SU-DHL-6 (cell line): ENCODE measurements around the gene TLN1.

Experiments used
- H2AFZ ChIP-seq: fragments of 200-600 bp; sonication (generic); 2 replicates; pipeline ENCODE4 v1.6.1; 2014; ENCODE audit warnings: low read depth, mild to moderate bottlenecking, moderate library complexity, mixed read lengths, antibody characterized with exemption, low read length; ENCODE audit not compliant: severe bottlenecking
- H3F3A ChIP-seq: fragments of 200-600 bp; shearing (Covaris generic); 2 replicates; pipeline ENCODE4 v1.6.0; 2016; ENCODE audit warnings: antibody characterized with exemption, mild to moderate bottlenecking; ENCODE audit not compliant: insufficient read depth
- H3K27ac ChIP-seq: fragments of 200-600 bp; sonication (generic); 2 replicates; pipeline ENCODE4 v1.5.1; 2016; ENCODE audit warnings: low read depth, mild to moderate bottlenecking, low read length, moderate library complexity, mixed read lengths
- H3K27me3 ChIP-seq: fragments of 200-600 bp; sonication (generic), shearing (Covaris generic); 2 replicates; pipeline ENCODE4 v1.6.0; 2014; ENCODE audit warnings: mild to moderate bottlenecking, low read length
- H3K36me3 ChIP-seq: fragments of 200-600 bp; sonication (generic); 2 replicates; pipeline ENCODE4 v1.6.1; 2014; ENCODE audit warnings: mild to moderate bottlenecking, low read length, mixed read lengths
- H3K4me2 ChIP-seq: fragments of 300-600, 200-600 bp; shearing (Covaris generic), sonication (generic); 2 replicates; pipeline ENCODE4 v1.6.0; 2014; ENCODE audit warnings: low read length, low read depth, mild to moderate bottlenecking; ENCODE audit not compliant: poor library complexity, severe bottlenecking
- H3K4me3 ChIP-seq: fragments of 200-600 bp; sonication (generic); 2 replicates; pipeline ENCODE4 v1.5.1; 2014; ENCODE audit warnings: antibody characterized with exemption, low read length, mild to moderate bottlenecking, mixed read lengths; ENCODE audit not compliant: insufficient read depth, poor library complexity, severe bottlenecking
- H3K79me2 ChIP-seq: fragments of 200-600 bp; sonication (generic); 2 replicates; pipeline ENCODE4 v1.6.1; 2014; ENCODE audit warnings: mild to moderate bottlenecking, low read length, moderate library complexity; ENCODE audit not compliant: insufficient read depth
- H3K9ac ChIP-seq: fragments of 200-600 bp; sonication (generic); 2 replicates; pipeline ENCODE4 v1.7.0; 2014; ENCODE audit warnings: mild to moderate bottlenecking, low read length
- H3K9me2 ChIP-seq: fragments of 200-600 bp; sonication (generic); replicated peaks from 2 replicates; pipeline ENCODE4 v1.6.1; 2014; ENCODE audit warnings: low read length; ENCODE audit not compliant: insufficient read depth
- H3K9me3 ChIP-seq: fragments of 200-600 bp; sonication (generic); 2 replicates; pipeline ENCODE4 v1.6.1; 2014; ENCODE audit warnings: low read length, mixed read lengths; ENCODE audit not compliant: insufficient read depth
- H4K20me1 ChIP-seq: fragments of 200-600 bp; sonication (generic); 2 replicates; pipeline ENCODE4 v1.6.1; 2014; ENCODE audit warnings: low read depth, mild to moderate bottlenecking, antibody characterized with exemption, low read length, moderate library complexity, mixed read lengths
- EZH2phosphoT487 ChIP-seq: fragments of 200-600 bp; sonication (generic), shearing (Covaris generic); conservative IDR thresholded peaks from 2 replicates; pipeline ENCODE4 v1.6.1; 2018; ENCODE audit warnings: mild to moderate bottlenecking, antibody characterized with exemption, low read length, moderate library complexity, mixed read lengths
- TF ChIP-seq, protein P1 (sequence below): fragments of 200-600 bp; sonication (generic); IDR thresholded peaks from one replicate; pipeline ENCODE4 v1.5.1; 2017; ENCODE audit warnings: antibody characterized with exemption, mild to moderate bottlenecking, low read length, moderate library complexity; ENCODE audit not compliant: insufficient read depth, poor library complexity, severe bottlenecking

Gene TLN1

DNA sequence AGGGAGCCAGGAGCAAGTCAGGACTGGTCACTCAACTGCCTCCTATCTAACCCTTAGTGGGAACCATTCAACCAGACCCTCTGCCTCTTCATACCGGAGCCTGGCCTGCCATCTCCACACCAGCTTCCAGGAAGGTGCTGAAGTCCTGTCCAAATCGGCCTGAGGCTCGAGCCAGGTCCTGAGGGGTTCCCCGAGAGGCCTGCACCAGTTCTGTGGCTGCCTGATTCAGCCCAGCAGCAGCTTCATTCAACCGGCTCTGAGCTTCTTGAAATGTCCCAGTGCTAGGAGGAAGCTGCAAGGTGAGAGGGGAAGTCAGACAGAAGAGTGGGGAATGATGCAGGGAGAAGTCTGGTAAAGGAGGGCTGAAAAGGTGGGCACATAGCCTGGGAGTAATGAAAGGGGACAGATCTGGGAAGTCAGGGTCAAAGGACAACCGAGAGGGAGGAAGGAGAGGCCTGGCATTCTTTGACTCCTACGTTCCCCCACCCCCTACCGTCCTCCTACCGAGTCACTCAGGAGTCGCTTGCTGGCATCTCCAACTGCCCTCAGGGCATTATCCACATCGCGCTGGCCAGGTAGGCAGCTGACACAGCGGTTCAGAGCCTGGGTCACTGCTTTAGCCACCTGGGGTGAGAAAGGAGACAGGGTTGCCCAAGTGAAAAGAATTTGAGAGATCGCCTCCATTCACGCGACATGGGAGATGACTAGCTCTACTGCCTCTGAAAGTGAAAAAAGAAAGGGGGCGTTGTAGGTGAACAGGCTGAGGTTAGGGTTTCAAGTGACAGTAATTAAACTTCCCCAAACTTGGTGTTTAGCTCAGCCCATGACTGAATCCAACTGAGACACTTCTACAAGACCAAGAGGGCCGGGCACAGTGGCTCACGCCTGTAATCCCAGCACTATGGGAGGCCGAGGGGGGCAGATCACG, 20.2 kb downstream of the TLN1 start:
- no peaks in the 10 kb centered on the region for H3K79me2 ChIP-seq
- H3K9me3 ChIP-seq: no peaks in the 10 kb centered on the region
- no peak overlapping the region for H3K4me2 ChIP-seq
- no peaks in the 10 kb centered on the region for H4K20me1 ChIP-seq
- H3K4me3 ChIP-seq: no peak overlapping the region
- H3K27me3 ChIP-seq: no peaks in the 10 kb centered on the region
- peaks cover 19% of the 10 kb centered on the region; the same call in 1 of the 2 replicates for H3K36me3 ChIP-seq
- H3K9ac ChIP-seq: no peak overlapping the region
- H2AFZ ChIP-seq: no peak overlapping the region
- no peaks in the 10 kb centered on the region for H3F3A ChIP-seq
- no peaks in the 10 kb centered on the region for H3K9me2 ChIP-seq
- no peak for TF ChIP-seq EZH2phosphoT487
- TF ChIP-seq, protein P1, sequence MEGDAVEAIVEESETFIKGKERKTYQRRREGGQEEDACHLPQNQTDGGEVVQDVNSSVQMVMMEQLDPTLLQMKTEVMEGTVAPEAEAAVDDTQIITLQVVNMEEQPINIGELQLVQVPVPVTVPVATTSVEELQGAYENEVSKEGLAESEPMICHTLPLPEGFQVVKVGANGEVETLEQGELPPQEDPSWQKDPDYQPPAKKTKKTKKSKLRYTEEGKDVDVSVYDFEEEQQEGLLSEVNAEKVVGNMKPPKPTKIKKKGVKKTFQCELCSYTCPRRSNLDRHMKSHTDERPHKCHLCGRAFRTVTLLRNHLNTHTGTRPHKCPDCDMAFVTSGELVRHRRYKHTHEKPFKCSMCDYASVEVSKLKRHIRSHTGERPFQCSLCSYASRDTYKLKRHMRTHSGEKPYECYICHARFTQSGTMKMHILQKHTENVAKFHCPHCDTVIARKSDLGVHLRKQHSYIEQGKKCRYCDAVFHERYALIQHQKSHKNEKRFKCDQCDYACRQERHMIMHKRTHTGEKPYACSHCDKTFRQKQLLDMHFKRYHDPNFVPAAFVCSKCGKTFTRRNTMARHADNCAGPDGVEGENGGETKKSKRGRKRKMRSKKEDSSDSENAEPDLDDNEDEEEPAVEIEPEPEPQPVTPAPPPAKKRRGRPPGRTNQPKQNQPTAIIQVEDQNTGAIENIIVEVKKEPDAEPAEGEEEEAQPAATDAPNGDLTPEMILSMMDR: no peak
- H3K27ac ChIP-seq: no peak overlapping the region

DNA sequence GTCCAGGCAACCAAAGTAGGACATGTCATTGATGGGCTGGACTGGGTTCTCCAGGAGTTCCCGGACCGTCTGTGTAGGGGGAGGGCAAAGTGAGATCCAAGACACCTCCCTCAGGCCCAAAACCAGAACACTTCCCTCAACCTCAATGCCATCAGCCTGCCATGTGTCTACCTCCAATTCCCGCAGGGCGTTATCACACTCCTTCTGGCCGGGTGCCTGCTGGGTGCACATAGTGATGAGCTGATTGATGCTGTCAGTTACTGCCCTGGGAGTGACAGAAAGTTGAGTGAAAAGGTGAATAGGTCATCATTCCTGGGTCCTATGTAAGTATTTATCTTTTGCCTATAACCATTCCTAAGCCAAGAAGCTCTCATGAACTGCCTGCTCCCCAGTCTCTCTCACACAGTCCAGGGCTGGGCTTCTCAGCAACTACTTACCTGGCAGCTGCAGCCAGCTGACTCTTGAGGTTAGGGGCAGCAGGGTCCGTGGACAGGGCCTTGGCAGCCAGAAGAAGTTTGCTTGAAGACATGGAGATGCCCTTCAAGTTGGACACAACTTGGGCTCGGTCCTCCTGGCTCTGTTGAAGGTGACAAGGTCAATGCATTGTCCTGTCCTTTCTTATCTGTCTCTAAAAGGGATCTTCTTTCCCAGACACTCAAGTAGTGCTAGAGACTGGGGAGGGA, 21.0 kb downstream of the TLN1 start:
- Histone ChIP-seq H4K20me1 (no peaks in the 10 kb centered on the region), H3K36me3 (peaks cover 19% of the 10 kb centered on the region; the same call in 1 of the 2 replicates), H3K27ac (no peak overlapping the region), H3K9me2 (no peaks in the 10 kb centered on the region), H3K27me3 (no peaks in the 10 kb centered on the region), H3K9me3 (no peaks in the 10 kb centered on the region), H3K9ac (no peak overlapping the region), H3K79me2 (no peaks in the 10 kb centered on the region), H3K4me3 (no peak overlapping the region), H3K4me2 (no peak overlapping the region), H3F3A (no peaks in the 10 kb centered on the region), H2AFZ (no peak overlapping the region)
- TF ChIP-seq, protein P1: no peak
- TF ChIP-seq EZH2phosphoT487: no peak

DNA sequence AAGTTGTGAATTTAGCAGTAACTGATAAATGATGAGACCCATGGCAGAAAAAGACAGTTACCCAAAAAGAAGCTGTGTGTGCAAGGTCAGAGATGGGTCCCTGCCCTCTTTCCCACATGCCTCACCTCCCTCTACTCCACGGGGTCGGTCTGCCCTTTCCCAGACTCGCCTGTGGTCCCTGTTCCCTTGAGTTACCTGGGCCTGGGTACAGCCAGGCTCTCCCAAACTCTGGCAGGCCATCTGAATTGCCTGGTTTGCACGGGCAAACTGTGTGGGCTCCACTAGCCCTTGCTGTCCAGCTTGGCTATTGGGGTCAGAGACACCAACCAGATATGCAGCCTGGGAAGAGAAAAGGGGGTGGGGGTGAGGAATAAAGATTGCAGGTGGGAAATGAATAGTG, 23.8 kb downstream of the TLN1 start:
- Histone ChIP-seq H3K79me2 (no peaks in the 10 kb centered on the region), H3K27ac (no peak overlapping the region), H3K36me3 (0 out of 2 replicates have a peak, but pooled peaks cover 13% of the 10 kb centered on the region), H4K20me1 (no peaks in the 10 kb centered on the region), H3K9me3 (no peaks in the 10 kb centered on the region), H2AFZ (no peak overlapping the region), H3K4me2 (no peak overlapping the region), H3K9me2 (no peaks in the 10 kb centered on the region), H3K9ac (no peak overlapping the region), H3F3A (no peaks in the 10 kb centered on the region), H3K4me3 (no peak overlapping the region), H3K27me3 (no peaks in the 10 kb centered on the region)
- no peak for TF ChIP-seq EZH2phosphoT487
- TF ChIP-seq, protein P1: no peak
